Nephron progenitor cell (in vitro differentiated cells): Measurements from ENCODE around the gene RECQL5.
A peak's percentile ranks its signal among the peaks of the same experiment; 100 is the strongest.

ENCODE experiments used
- DNase-seq: peaks from one replicate; pipeline ENCODE4 v3.0.0; 2021
- H3K27ac Mint-ChIP-seq: 2 replicates; pipeline ENCODE4 v1.8.0; 2021; ENCODE audit warnings: mild to moderate bottlenecking, moderate library complexity, mixed read lengths
- H3K27me3 Mint-ChIP-seq: 2 replicates; pipeline ENCODE4 v1.8.0; 2021; ENCODE audit warnings: mild to moderate bottlenecking, low read depth, mixed read lengths; ENCODE audit not compliant: poor library complexity
- H3K36me3 Mint-ChIP-seq: 2 replicates; pipeline ENCODE4 v1.8.0; 2021; ENCODE audit warnings: low read depth, mixed read lengths
- H3K4me1 Mint-ChIP-seq: 2 replicates; pipeline ENCODE4 v1.8.0; 2021; ENCODE audit warnings: mixed read lengths
- H3K4me3 Mint-ChIP-seq: 2 replicates; pipeline ENCODE4 v1.8.0; 2021; ENCODE audit warnings: mild to moderate bottlenecking, moderate library complexity, mixed read lengths
- H3K9me3 Mint-ChIP-seq: 2 replicates; pipeline ENCODE4 v1.8.0; 2021; ENCODE audit warnings: mild to moderate bottlenecking, moderate library complexity, mixed read lengths
- TF ChIP-seq, protein P1 (sequence below): fragments of 200-600 bp; sonication (generic); IDR thresholded peaks from 2 replicates; pipeline ENCODE4 v1.5.0; 2021; ENCODE audit warnings: antibody characterized with exemption

The RECQL5 gene

DNA sequence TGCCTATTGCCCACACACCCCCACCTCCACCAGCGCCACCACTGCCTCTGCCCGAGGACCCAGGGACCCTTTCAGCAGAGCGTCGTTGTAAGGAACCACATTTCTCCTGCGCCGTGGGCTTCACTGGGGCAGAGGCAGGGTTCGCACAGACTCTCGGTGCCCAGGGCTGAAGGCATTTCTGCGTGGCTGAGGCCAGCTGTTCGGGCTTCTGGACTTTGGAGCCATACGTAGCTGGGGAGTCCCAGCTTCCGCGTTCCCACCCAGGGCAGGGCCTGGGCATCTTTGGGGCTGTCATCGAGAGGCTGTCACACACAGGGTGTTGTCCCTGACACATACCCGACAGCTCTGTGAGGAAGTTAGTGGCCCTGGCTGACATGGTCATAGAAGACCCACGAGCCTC, 49.7 kb downstream of the RECQL5 start:
- H3K27ac Mint-ChIP-seq, result no peak overlapping the region
- peaks cover 3% of the 10 kb centered on the region for H3K27me3 Mint-ChIP-seq
- TF ChIP-seq, protein P1, sequence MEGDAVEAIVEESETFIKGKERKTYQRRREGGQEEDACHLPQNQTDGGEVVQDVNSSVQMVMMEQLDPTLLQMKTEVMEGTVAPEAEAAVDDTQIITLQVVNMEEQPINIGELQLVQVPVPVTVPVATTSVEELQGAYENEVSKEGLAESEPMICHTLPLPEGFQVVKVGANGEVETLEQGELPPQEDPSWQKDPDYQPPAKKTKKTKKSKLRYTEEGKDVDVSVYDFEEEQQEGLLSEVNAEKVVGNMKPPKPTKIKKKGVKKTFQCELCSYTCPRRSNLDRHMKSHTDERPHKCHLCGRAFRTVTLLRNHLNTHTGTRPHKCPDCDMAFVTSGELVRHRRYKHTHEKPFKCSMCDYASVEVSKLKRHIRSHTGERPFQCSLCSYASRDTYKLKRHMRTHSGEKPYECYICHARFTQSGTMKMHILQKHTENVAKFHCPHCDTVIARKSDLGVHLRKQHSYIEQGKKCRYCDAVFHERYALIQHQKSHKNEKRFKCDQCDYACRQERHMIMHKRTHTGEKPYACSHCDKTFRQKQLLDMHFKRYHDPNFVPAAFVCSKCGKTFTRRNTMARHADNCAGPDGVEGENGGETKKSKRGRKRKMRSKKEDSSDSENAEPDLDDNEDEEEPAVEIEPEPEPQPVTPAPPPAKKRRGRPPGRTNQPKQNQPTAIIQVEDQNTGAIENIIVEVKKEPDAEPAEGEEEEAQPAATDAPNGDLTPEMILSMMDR, result no peak
- no peaks in the 10 kb centered on the region for H3K9me3 Mint-ChIP-seq
- no peak overlapping the region for H3K4me3 Mint-ChIP-seq
- H3K36me3 Mint-ChIP-seq, result no peaks in the 10 kb centered on the region
- H3K4me1 Mint-ChIP-seq, result peaks cover 5% of the 10 kb centered on the region
- DNase-seq, result no peak

GRCh38 chr17:75616521-75617122, 50.3 kb downstream of the RECQL5 start:
- Mint-ChIP-seq H3K36me3 (no peaks in the 10 kb centered on the region), H3K4me3 (no peak overlapping the region), H3K27ac (no peak overlapping the region), H3K27me3 (peaks cover 4% of the 10 kb centered on the region), H3K9me3 (no peaks in the 10 kb centered on the region), H3K4me1 (no peaks in the 10 kb centered on the region)
- no peak for DNase-seq
- TF ChIP-seq, protein P1, result no peak

DNA sequence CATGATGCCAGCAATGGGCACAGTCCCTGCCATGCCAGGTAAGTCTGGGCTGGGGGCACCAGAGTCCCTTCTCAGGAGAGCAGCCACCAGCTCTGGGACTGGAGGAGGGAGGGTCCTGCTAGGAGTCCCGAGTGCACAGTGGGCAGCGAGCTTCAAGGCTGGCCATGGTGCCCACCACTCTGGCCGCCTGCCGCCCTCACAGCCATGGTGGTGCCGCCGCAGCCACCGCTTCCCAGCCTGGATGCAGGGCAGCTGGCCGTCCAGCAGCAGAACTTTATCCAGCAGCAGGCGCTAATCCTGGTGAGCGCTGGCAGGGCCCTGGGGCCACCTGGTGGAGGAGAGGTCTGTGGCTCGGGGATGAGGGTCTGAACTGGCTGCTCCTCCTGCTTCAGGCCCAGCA, 51.7 kb downstream of the RECQL5 start:
- H3K27ac Mint-ChIP-seq, result no peak overlapping the region
- H3K4me1 Mint-ChIP-seq, result no peaks in the 10 kb centered on the region

GRCh38 chr17:75614556-75615270, 52.2 kb downstream of the RECQL5 start:
- no peaks in the 10 kb centered on the region for H3K9me3 Mint-ChIP-seq
- H3K4me3 Mint-ChIP-seq, result no peak overlapping the region
- TF ChIP-seq, protein P1, result no peak
- H3K27me3 Mint-ChIP-seq, result peaks cover 12% of the 10 kb centered on the region
- no peaks in the 10 kb centered on the region for H3K4me1 Mint-ChIP-seq
- no peak overlapping the region for H3K27ac Mint-ChIP-seq
- DNase-seq, result no peak
- no peaks in the 10 kb centered on the region for H3K36me3 Mint-ChIP-seq

More for the DNA sequence above, 51.7 kb downstream of the RECQL5 start:
- Mint-ChIP-seq H3K27me3 (peaks cover 11% of the 10 kb centered on the region), H3K9me3 (no peaks in the 10 kb centered on the region), H3K4me3 (no peak overlapping the region), H3K36me3 (no peaks in the 10 kb centered on the region)
- no peak for DNase-seq
- TF ChIP-seq, protein P1, result no peak

DNA sequence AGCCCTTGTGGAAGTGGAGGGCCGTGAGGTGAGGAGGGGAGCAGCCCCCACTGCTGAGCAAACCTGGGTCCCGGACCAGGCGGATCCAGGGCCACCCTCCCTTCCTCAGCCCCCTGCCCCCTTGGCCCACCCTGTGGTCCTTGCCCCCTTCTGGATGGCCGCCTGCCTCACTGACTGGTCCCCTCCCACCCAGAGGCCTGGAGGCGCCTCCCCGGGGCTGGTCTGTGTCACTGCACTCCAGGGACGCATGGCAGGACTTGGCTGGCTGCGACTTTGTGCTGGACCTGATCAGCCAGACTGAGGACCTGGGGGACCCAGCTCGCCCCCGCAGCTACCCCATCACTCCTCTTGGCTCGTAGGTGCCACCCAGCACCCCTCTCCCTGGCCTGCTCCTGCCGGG, 52.9 kb downstream of the RECQL5 start:
- Mint-ChIP-seq H3K27me3 (peaks cover 12% of the 10 kb centered on the region), H3K36me3 (no peaks in the 10 kb centered on the region), H3K9me3 (no peaks in the 10 kb centered on the region), H3K4me1 (no peaks in the 10 kb centered on the region), H3K4me3 (no peak overlapping the region), H3K27ac (no peak overlapping the region)
- TF ChIP-seq, protein P1, result no peak
- peak; percentile 33 for DNase-seq
